ENCODE measurements around the gene POLR3A.
"Not testable (repeated sequence)": the region's sequence is repeated elsewhere in the genome, so short reads cannot be mapped to it uniquely, and the experiment has no call there.

Gene POLR3A

GRCh38 chr10:78029269-78030226, at the start of gene POLR3A:
Gene POLR3A (minus strand): TSS chr10:78029515. CDS start chr10:78029407, 108 bp downstream.
- TF ChIP-seq, protein P1, sequence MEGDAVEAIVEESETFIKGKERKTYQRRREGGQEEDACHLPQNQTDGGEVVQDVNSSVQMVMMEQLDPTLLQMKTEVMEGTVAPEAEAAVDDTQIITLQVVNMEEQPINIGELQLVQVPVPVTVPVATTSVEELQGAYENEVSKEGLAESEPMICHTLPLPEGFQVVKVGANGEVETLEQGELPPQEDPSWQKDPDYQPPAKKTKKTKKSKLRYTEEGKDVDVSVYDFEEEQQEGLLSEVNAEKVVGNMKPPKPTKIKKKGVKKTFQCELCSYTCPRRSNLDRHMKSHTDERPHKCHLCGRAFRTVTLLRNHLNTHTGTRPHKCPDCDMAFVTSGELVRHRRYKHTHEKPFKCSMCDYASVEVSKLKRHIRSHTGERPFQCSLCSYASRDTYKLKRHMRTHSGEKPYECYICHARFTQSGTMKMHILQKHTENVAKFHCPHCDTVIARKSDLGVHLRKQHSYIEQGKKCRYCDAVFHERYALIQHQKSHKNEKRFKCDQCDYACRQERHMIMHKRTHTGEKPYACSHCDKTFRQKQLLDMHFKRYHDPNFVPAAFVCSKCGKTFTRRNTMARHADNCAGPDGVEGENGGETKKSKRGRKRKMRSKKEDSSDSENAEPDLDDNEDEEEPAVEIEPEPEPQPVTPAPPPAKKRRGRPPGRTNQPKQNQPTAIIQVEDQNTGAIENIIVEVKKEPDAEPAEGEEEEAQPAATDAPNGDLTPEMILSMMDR (IDR thresholded peaks at IDR 0.05; ENCODE audit: low read depth, low read length) = peak; percentile 34; the same call in 1 of the 2 replicates

GRCh38 chr10:78078539-78079330, 49.4 kb upstream of the POLR3A start:
- TF ChIP-seq, protein P1 (IDR thresholded peaks at IDR 0.05; ENCODE audit: low read depth, low read length) = no peak
- H3K4me3 ChIP-seq (ENCODE audit: low read depth, low read length) = no peak overlapping the region

More at GRCh38 chr10:78029269-78030226, at the start of gene POLR3A:
- H3K4me3 ChIP-seq (ENCODE audit: low read depth, low read length) = peak within 1 kb of the TSS; percentile 100

GRCh38 chr10:78075806-78076205, 46.5 kb upstream of the POLR3A start:
- H3K4me3 ChIP-seq (ENCODE audit: low read depth, low read length) = not testable (repeated sequence)

- no peak overlapping the region for H3K4me3 ChIP-seq (ENCODE audit: low read depth, low read length)
- TF ChIP-seq, protein P1 (IDR thresholded peaks at IDR 0.05; ENCODE audit: low read depth, low read length) = no peak
Observed at GRCh38 chr10:78072504-78072903, 43.2 kb upstream of the POLR3A start.

GRCh38 chr10:78071857-78072179, 42.5 kb upstream of the POLR3A start:
- no peak overlapping the region for H3K4me3 ChIP-seq (ENCODE audit: low read depth, low read length)
- TF ChIP-seq, protein P1 (IDR thresholded peaks at IDR 0.05; ENCODE audit: low read depth, low read length) = no peak

GRCh38 chr10:78071140-78071856, 42.0 kb upstream of the POLR3A start:
- H3K4me3 ChIP-seq (ENCODE audit: low read depth, low read length) = no peak overlapping the region
- TF ChIP-seq, protein P1 (IDR thresholded peaks at IDR 0.05; ENCODE audit: low read depth, low read length) = no peak

- TF ChIP-seq, protein P1 (IDR thresholded peaks at IDR 0.05; ENCODE audit: low read depth, low read length) = no peak
- H3K4me3 ChIP-seq (ENCODE audit: low read depth, low read length) = no peak overlapping the region
Observed at GRCh38 chr10:78070726-78071125, 41.4 kb upstream of the POLR3A start.

DNA sequence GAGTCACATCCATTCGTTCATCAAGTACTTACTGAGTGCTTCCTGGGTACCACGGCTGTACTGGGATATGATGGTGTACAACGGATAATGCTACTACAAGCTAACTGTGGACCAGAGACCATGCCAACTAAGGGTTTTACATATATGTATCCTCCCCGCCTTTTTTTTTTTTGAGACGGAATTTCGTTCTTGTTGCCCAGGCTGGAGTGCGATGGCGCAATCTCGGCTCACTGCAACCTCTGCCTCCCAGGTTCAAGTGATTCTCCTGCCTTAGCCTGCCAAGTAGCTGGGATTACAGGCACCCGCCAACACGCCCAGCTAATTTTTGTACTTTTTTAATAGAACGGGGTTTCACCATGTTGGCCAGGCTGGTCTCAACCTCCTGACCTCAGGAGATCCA, 40.7 kb upstream of the POLR3A start:
- not testable (repeated sequence) for H3K4me3 ChIP-seq (ENCODE audit: low read depth, low read length)

All from WI38 (cell line).